Measurements from ENCODE around the gene TMEM100. TPM values are rescaled to one million over a fixed set of nuclear protein-coding genes. Genes with fewer than 3 reads are reported as not detected.

Gene TMEM100
- total RNA-seq, 1 experiment from 2014 or later, result 1.7 TPM

GRCh38 chr17:55688057-55688456 is 34.6 kb downstream of the TMEM100 start:
- H3K4me3 Mint-ChIP-seq (ENCODE audit: unreplicated experiment), result no peak overlapping the region
- no TSS peak for BruUV-seq (replicated peaks)
- H3K4me1 Mint-ChIP-seq (ENCODE audit: insufficient read depth, unreplicated experiment), result no peaks in the 10 kb centered on the region
- ChIA-PET POLR2A (no interaction called here), CTCF (interaction anchor here (0.6 to 1.3 kb wide), 3 partner anchors 70 to 161 kb away, joined by 3 to 4 read pairs (median 3); no protein-coding TSS in a partner anchor)
- no peak for DNase-seq (ENCODE audit: unreplicated experiment)
- peaks cover 6% of the 10 kb centered on the region for H3K9me3 Mint-ChIP-seq (ENCODE audit: unreplicated experiment)
- H3K27me3 Mint-ChIP-seq (ENCODE audit: insufficient read depth, unreplicated experiment), result peaks cover 17% of the 10 kb centered on the region
- no peak overlapping the region for H3K27ac Mint-ChIP-seq (ENCODE audit: low read depth, unreplicated experiment)
- H3K36me3 Mint-ChIP-seq (ENCODE audit: insufficient read depth, unreplicated experiment), result no peaks in the 10 kb centered on the region
- no peak for TF ChIP-seq CTCF (IDR thresholded peaks at IDR 0.05; ENCODE audit: unreplicated experiment)
- intact Hi-C loops (cut with micrococcal nuclease), result no loop called here

DNA sequence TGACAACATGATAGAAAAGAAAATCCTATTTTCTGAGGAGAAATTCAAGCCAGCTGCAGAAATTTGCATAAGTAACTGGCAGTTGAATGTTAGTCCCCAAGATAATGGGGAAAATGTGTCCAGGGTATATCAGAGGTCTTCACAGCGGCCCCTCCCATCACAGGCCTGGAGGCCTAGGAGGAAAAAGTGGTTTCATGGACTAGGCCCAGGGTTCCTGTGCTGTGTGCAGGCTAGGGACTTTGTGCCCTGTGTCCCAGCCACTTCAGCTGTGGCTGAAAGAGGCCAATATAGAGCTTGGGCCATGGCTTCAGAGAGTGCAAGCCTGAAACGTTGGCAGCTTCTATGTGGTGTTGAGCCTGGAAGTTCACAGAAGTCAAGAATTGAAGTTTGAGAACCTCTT is 35.6 kb downstream of the TMEM100 start:
- H3K27me3 Mint-ChIP-seq (ENCODE audit: insufficient read depth, unreplicated experiment), result peaks cover 17% of the 10 kb centered on the region
- CTCF ChIA-PET, result interaction anchor here (0.9 kb wide), 1 partner anchor 160 kb away, joined by 3 read pairs; no protein-coding TSS in a partner anchor
- DNase-seq (ENCODE audit: unreplicated experiment), result no peak

GRCh38 chr17:55683550-55684315 is 38.9 kb downstream of the TMEM100 start:
- H3K36me3 Mint-ChIP-seq (ENCODE audit: insufficient read depth, unreplicated experiment), result no peaks in the 10 kb centered on the region

More for the DNA sequence above, 35.6 kb downstream of the TMEM100 start:
- BruUV-seq (replicated peaks), result no TSS peak
- POLR2A ChIA-PET, result interaction anchor here (0.6 kb wide), 1 partner anchor 83 kb away, joined by 3 read pairs; no protein-coding TSS in a partner anchor
- intact Hi-C loops (cut with micrococcal nuclease), result no loop called here
- no peak for TF ChIP-seq CTCF (IDR thresholded peaks at IDR 0.05; ENCODE audit: unreplicated experiment)
- H3K4me3 Mint-ChIP-seq (ENCODE audit: unreplicated experiment), result no peak overlapping the region
- no peaks in the 10 kb centered on the region for H3K4me1 Mint-ChIP-seq (ENCODE audit: insufficient read depth, unreplicated experiment)
- peaks cover 6% of the 10 kb centered on the region for H3K9me3 Mint-ChIP-seq (ENCODE audit: unreplicated experiment)
- no peaks in the 10 kb centered on the region for H3K36me3 Mint-ChIP-seq (ENCODE audit: insufficient read depth, unreplicated experiment)
- H3K27ac Mint-ChIP-seq (ENCODE audit: low read depth, unreplicated experiment), result no peak overlapping the region

More at GRCh38 chr17:55683550-55684315, 38.9 kb downstream of the TMEM100 start:
- DNase-seq (ENCODE audit: unreplicated experiment), result no peak
- no TSS peak for BruUV-seq (replicated peaks)
- intact Hi-C loops (cut with micrococcal nuclease), result no loop called here
- H3K4me3 Mint-ChIP-seq (ENCODE audit: unreplicated experiment), result no peak overlapping the region
- peaks cover 6% of the 10 kb centered on the region for H3K9me3 Mint-ChIP-seq (ENCODE audit: unreplicated experiment)
- no peak overlapping the region for H3K27ac Mint-ChIP-seq (ENCODE audit: low read depth, unreplicated experiment)
- TF ChIP-seq CTCF (IDR thresholded peaks at IDR 0.05; ENCODE audit: unreplicated experiment), result no peak
- peaks cover 31% of the 10 kb centered on the region for H3K27me3 Mint-ChIP-seq (ENCODE audit: insufficient read depth, unreplicated experiment)
- CTCF ChIA-PET, result no interaction called here
- no peaks in the 10 kb centered on the region for H3K4me1 Mint-ChIP-seq (ENCODE audit: insufficient read depth, unreplicated experiment)
- POLR2A ChIA-PET, result no interaction called here

Measured in MCF 10A (cell line).